K562 (cell line): ENCODE results near the gene TAOK2. TPM values are rescaled to one million over a fixed set of nuclear protein-coding genes. Genes with fewer than 3 reads are reported as not detected.

Experiments used
- BMI1 ChIP-seq: fragments of 150-350 bp; IDR thresholded peaks from 2 replicates; pipeline ENCODE4 v1.6.1; 2014; ENCODE audit warnings: low read length
- ELF2 ChIP-seq: fragments of 250-450 bp; sonication (Bioruptor Pico); IDR thresholded peaks from 2 replicates; pipeline ENCODE4 v1.5.0; 2021; ENCODE audit warnings: mild to moderate bottlenecking
- ERF ChIP-seq: fragments of 450-650 bp; formaldehyde crosslinking; IDR thresholded peaks from 2 replicates; pipeline ENCODE4 v1.4.0; 2020; ENCODE audit warnings: mild to moderate bottlenecking, mixed read lengths
- KAT2B ChIP-seq: IDR thresholded peaks from one replicate; pipeline ENCODE4 v1.6.1; 2012; ENCODE audit warnings: low read depth, mild to moderate bottlenecking, control low read depth, inconsistent platforms, low read length, moderate library complexity
- KHSRP ChIP-seq: fragments of 450-650 bp; IDR thresholded peaks from 2 replicates; pipeline ENCODE4 v1.6.1; 2017
- MAZ ChIP-seq, 2 experiments: fragments of 450-650 bp in 1 of 2; sonication (generic) in 1 of 2; formaldehyde crosslinking; IDR thresholded peaks in 1 of 2; conservative IDR thresholded peaks in 1 of 2; 2 replicates each; pipeline versions ENCODE4 v1.4.0 to v1.5.0; 2020; ENCODE audit warnings: mild to moderate bottlenecking in 1 of 2, missing genetic modification reagents in 1 of 2
- MECOM ChIP-seq: fragments of 250-450 bp; sonication (Bioruptor Pico); IDR thresholded peaks from 2 replicates; pipeline ENCODE4 v1.8.0; 2022; ENCODE audit warnings: inconsistent platforms
- NELFE ChIP-seq: IDR thresholded peaks from 2 replicates; pipeline ENCODE4 v1.6.1; 2011; ENCODE audit warnings: mild to moderate bottlenecking; ENCODE audit not compliant: insufficient read depth, insufficient read length
- TRIM28 ChIP-seq: fragments of 450-650 bp; IDR thresholded peaks from 2 replicates; pipeline ENCODE4 v1.6.1; 2017
- ZBTB43 ChIP-seq: sonication (generic); formaldehyde crosslinking; IDR thresholded peaks from 2 replicates; pipeline ENCODE4 v1.8.0; 2023; ENCODE audit warnings: mild to moderate bottlenecking, missing genetic modification reagents
- ZBTB8A ChIP-seq: fragments of 450-650 bp; IDR thresholded peaks from 2 replicates; pipeline ENCODE4 v1.6.1; 2018; ENCODE audit warnings: mild to moderate bottlenecking, moderate library complexity; ENCODE audit not compliant: partially characterized antibody
- ZNF318 ChIP-seq, 2 experiments: fragments of 450-650 bp; IDR thresholded peaks; 2 replicates each; pipeline ENCODE4 v1.6.1; 2016; ENCODE audit warnings: mild to moderate bottlenecking in 2 of 2, borderline replicate concordance in 1 of 2, low read depth in 1 of 2, moderate library complexity in 1 of 2
- ZNF324 ChIP-seq: fragments of 250-450 bp; sonication (Bioruptor Pico); IDR thresholded peaks from 2 replicates; pipeline ENCODE4 v1.4.0; 2020; ENCODE audit warnings: mild to moderate bottlenecking
- ZNF408 ChIP-seq: fragments of 250-450 bp; sonication (Bioruptor Pico); IDR thresholded peaks from 2 replicates; pipeline ENCODE4 v1.4.0; 2020; ENCODE audit warnings: low read depth, mild to moderate bottlenecking, moderate library complexity
- polyA plus RNA-seq, 8 experiments: library from polyadenylated mRNA; depleted of rRNA in 4 of 8; stranded (reverse) in 5 of 8; unstranded in 3 of 8; fragments of >200 nt; fragmentation: Nextera tagmentation in 2 of 8; fragmentation: Illumina TruSeq in 1 of 8; extraction: Ambion mirVana in 2 of 8; extraction: Trizol in 1 of 8; gene quantifications; 2 replicates each; pipeline versions ENCODE4 v1.2.1 to v1.2.3, GENCODE V29; 2011 to 2014; ENCODE audit warnings: inconsistent platforms in 1 of 8, missing spikeins in 1 of 8
- total RNA-seq, 7 experiments: library from RNA; depleted of rRNA in 6 of 7; stranded (reverse); fragments of >200 nt in 6 of 7; fragmentation: Illumina TruSeq in 2 of 7; extraction: Trizol in 2 of 7; gene quantifications; 2 replicates each; pipeline versions ENCODE4 v1.2.1 to v1.2.3, GENCODE V29; 2011 to 2021; ENCODE audit warnings: low replicate concordance in 1 of 7
- TF ChIP-seq, protein P1 (sequence below): sonication (generic); formaldehyde crosslinking; IDR thresholded peaks from 2 replicates; pipeline ENCODE4 v1.8.1; 2023; ENCODE audit warnings: mild to moderate bottlenecking, missing genetic modification reagents

The TAOK2 gene
- total and polyA plus RNA-seq, 9 of the 15 experiments (the other 6 are each of a cell fraction or from before 2014, with no cell fraction given), result 0.10 to 41.8 (median 13.7) TPM

GRCh38 chr16:29943846-29944799 lies 29.5 kb upstream of the TAOK2 start (continued):
- TF ChIP-seq ZNF318 (IDR thresholded peaks at IDR 0.05; ENCODE audit: borderline replicate concordance in 1 of 2, low read depth in 1 of 2) (0 out of 4 replicates have a peak, but pooled peaks of 1 of the 2 experiments have one; percentile 4), MAZ (CRISPR knock-in tag; conservative IDR thresholded peaks at IDR 0.05 in 1 of 2, IDR thresholded peaks at IDR 0.05 in 1 of 2) (no peak), TRIM28 (no peak), ZBTB43 (CRISPR knock-in tag) (no peak), MECOM (CRISPR knock-in tag) (no peak), ERF (CRISPR knock-in tag) (no peak), ZNF408 (no peak), ZNF324 (CRISPR knock-in tag) (no peak), KAT2B (no peak), ELF2 (no peak), KHSRP (no peak), ZBTB8A (no peak), BMI1 (no peak), NELFE (no peak)
- TF ChIP-seq, protein P1, sequence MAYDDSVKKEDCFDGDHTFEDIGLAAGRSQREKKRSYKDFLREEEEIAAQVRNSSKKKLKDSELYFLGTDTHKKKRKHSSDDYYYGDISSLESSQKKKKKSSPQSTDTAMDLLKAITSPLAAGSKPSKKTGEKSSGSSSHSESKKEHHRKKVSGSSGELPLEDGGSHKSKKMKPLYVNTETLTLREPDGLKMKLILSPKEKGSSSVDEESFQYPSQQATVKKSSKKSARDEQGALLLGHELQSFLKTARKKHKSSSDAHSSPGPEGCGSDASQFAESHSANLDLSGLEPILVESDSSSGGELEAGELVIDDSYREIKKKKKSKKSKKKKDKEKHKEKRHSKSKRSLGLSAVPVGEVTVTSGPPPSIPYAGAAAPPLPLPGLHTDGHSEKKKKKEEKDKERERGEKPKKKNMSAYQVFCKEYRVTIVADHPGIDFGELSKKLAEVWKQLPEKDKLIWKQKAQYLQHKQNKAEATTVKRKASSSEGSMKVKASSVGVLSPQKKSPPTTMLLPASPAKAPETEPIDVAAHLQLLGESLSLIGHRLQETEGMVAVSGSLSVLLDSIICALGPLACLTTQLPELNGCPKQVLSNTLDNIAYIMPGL, result no peak
